IPS DF 4.7 (cell line): ENCODE data around the gene DNAH10.
"Not testable (repeated sequence)": the region's sequence is repeated elsewhere in the genome, so short reads cannot be mapped to it uniquely, and the experiment has no call there.

Source experiments
- DNase-seq: peaks from one replicate; pipeline ENCODE4 v3.0.0-alpha.2; 2013; ENCODE audit warnings: low spot score; ENCODE audit errors: extremely low read depth

The DNAH10 gene

GRCh38 chr12:123906711-123907420 lies 144.8 kb downstream of the DNAH10 start:
- DNase-seq = no peak

GRCh38 chr12:123907726-123908476 lies 145.8 kb downstream of the DNAH10 start:
- DNase-seq = no peak

- DNase-seq = no peak
These were observed 147.0 kb downstream of the DNAH10 start for GRCh38 chr12:123908884-123909725.

- DNase-seq = no peak
These were observed 148.0 kb downstream of the DNAH10 start for GRCh38 chr12:123910057-123910456.

- no peak for DNase-seq
These were observed 148.7 kb downstream of the DNAH10 start for GRCh38 chr12:123910761-123911193.

GRCh38 chr12:123911672-123912409 lies 149.7 kb downstream of the DNAH10 start:
- not testable (repeated sequence) for DNase-seq

GRCh38 chr12:123912415-123913380 lies 150.6 kb downstream of the DNAH10 start:
- DNase-seq = no peak

GRCh38 chr12:123914726-123915333 lies 152.7 kb downstream of the DNAH10 start:
- DNase-seq = no peak

- DNase-seq = no peak
These were observed 154.6 kb downstream of the DNAH10 start for GRCh38 chr12:123916729-123917128.

- no peak for DNase-seq
These were observed 155.3 kb downstream of the DNAH10 start for GRCh38 chr12:123917337-123917850.

- no peak for DNase-seq
These were observed 157.9 kb downstream of the DNAH10 start for GRCh38 chr12:123919980-123920360.

- DNase-seq = no peak
These were observed 160.9 kb downstream of the DNAH10 start for GRCh38 chr12:123923038-123923437.

GRCh38 chr12:123923927-123924326 lies 161.8 kb downstream of the DNAH10 start:
- no peak for DNase-seq

GRCh38 chr12:123924539-123924938 lies 162.4 kb downstream of the DNAH10 start:
- DNase-seq = no peak

- no peak for DNase-seq
These were observed 166.3 kb downstream of the DNAH10 start for GRCh38 chr12:123928274-123928865.

- DNase-seq = no peak
These were observed 166.8 kb downstream of the DNAH10 start for GRCh38 chr12:123928897-123929296.

GRCh38 chr12:123929946-123930583 lies 168.0 kb downstream of the DNAH10 start:
- DNase-seq = no peak

GRCh38 chr12:123931686-123932321 lies 169.7 kb downstream of the DNAH10 start:
- no peak for DNase-seq
